Heart right ventricle (tissue), 16 donors: ENCODE results near the gene PNPO. TPM values are rescaled to one million over a fixed set of nuclear protein-coding genes. Genes with fewer than 3 reads are reported as not detected.

Source experiments
- ATAC-seq, 8 donors: fragments of 200-7000 bp; cut with Tn5 transposase; one replicate each; pipeline ENCODE4 v1.9.1; 2020; ENCODE audit warnings: mild to moderate bottlenecking in 8 of 8, moderate library complexity in 8 of 8, moderate number of reproducible peaks in 1 of 8
- DNase-seq, 2 donors: peaks; one replicate each; pipeline ENCODE4 v3.0.0-alpha.2; 2020
- H3K27ac ChIP-seq, 10 donors: fragments of 200-600 bp; sonication (generic) in 2 of 10; one replicate each; pipeline versions ENCODE4 v1.5.0 to v1.8.0; 2020 to 2022; ENCODE audit warnings: mild to moderate bottlenecking in 3 of 10
- H3K27me3 ChIP-seq, 7 donors: fragments of 200-600 bp; one replicate each; pipeline ENCODE4 v1.8.0; 2021 to 2022; ENCODE audit warnings: mild to moderate bottlenecking in 2 of 7
- H3K36me3 ChIP-seq, 9 donors: fragments of 200-600 bp; sonication (generic) in 1 of 9; one replicate each; pipeline versions ENCODE4 v1.5.0 to v1.8.0; 2020 to 2022; ENCODE audit warnings: mild to moderate bottlenecking in 2 of 9
- H3K4me1 ChIP-seq, 9 donors: fragments of 200-600 bp; sonication (generic) in 1 of 9; one replicate each; pipeline versions ENCODE4 v1.5.0 to v1.8.0; 2020 to 2022; ENCODE audit warnings: mild to moderate bottlenecking in 4 of 9
- H3K4me3 ChIP-seq, 10 donors: fragments of 200-600 bp; sonication (generic) in 2 of 10; one replicate each; pipeline versions ENCODE4 v1.5.0 to v1.8.0; 2020 to 2022; ENCODE audit warnings: mild to moderate bottlenecking in 7 of 10, moderate library complexity in 2 of 10
- H3K9me3 ChIP-seq, 11 donors: fragments of 200-600 bp in 10 of 11; sonication (generic) in 2 of 11; one replicate each; pipeline versions ENCODE4 v1.5.0 to v1.8.0; 2013 to 2022; ENCODE audit warnings: mild to moderate bottlenecking in 2 of 11, control low read depth in 1 of 11, moderate library complexity in 1 of 11
- WGBS, 2 donors: extraction: QIAGEN DNeasy Blood & Tissue Kit; methylation state at CpG; one replicate each; pipeline ENCODE4 v1.1.7; 2013; ENCODE audit warnings: inconsistent platforms in 1 of 2; 5-methylcytosine and 5-hydroxymethylcytosine counted together
- intact Hi-C, 10 donors: fragments of 100-400 bp; cut with DNase I; formaldehyde crosslinking; loops; one replicate each; pipeline versions ENCODE4 v1.11.1 to v1.14.2; 2022
- polyA plus RNA-seq, 2 donors: library from polyadenylated mRNA; stranded (reverse); fragments of 200-250 nt; gene quantifications; one replicate each; pipeline ENCODE4 v1.2.3, GENCODE V29; 2013
- total RNA-seq, 10 donors: library from RNA; stranded (reverse); fragmentation: NEBNext Ultra II Directional in 3 of 10; extraction: Animal tissue kit (Norgen Biotek cat#: 25700) in 3 of 10; gene quantifications; one replicate each; pipeline versions ENCODE4 v1.2.1 to v1.2.4, GENCODE V29; 2021 to 2023
- TF ChIP-seq, protein P1 (sequence below), 9 donors: fragments of 200-600 bp; sonication (generic) in 2 of 9; IDR thresholded peaks; one replicate each; pipeline versions ENCODE4 v1.5.0 to v1.8.0; 2021 to 2022; ENCODE audit warnings: antibody characterized with exemption in 9 of 9, mild to moderate bottlenecking in 5 of 9, moderate library complexity in 1 of 9
- donor health status: Arrhythmogenic right ventricular cardiomyopathy.
- donor health status: ischemic (EF 13 %, LVEDD 7.1; RV severe dilation, severe dysfunction).
- donor health status: healthy with polysubstance abuse.
- donor health status: DM: no; HTN: yes; CAD: no.
- donor health status: DM: no; HTN: no; CAD: no.
- donor health status: ischemic (EF 25% LVEDD 6.9; RV normal size, moderate dysfunction).
- donor health status: ischemic (EF 25% LVEDD 5.7; RV mildly dilated, moderate dysfunction).
- donor health status: healthy.
- donor health status: DM: yes; HTN: yes; CAD: no.
- donor health status: Ischemic cardiomyopathy.
- donor health status: ischemic (EF 35%, LVEDD 5.7; RV mildly dilated, moderate dysfunction).
- donor health status: nonischemic (EF 11% LVEDD 7.7; RV severe dilation, severe dysfunction).
- donor health status: DM: yes; HTN: yes; CAD: no.
- donor health status: PGD.
- donor health status: ischemic (EF 29% LVEDD 5.4; RV normal size, mild dysfunction).
- donor health status: nonischemic (EF 23%, LVEDD 6.1; RV moderate dilation, normal function).

Gene PNPO
- total and polyA plus RNA-seq, 12 donors, result 9.5 to 37.0 (median 29.9) TPM

DNA sequence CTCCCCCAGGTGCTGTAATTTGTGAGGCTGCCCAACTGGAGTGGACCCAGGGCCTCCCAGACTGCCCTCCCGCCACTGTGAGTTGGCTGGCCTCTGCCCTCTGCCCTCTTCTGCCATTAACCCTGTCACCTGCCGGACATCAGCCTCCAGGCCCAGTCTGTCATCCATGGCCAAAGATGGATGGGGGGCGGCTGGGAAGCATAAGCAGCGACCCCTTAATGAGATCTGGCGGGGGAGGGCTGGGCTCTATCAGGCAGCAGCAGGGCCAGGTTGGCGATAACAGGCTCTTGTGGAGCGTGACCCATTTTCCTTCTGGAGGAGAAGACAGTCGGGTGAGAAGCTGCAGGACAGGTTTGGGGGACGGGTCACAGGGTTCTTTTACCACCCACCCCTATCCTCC lies 54.8 kb downstream of the PNPO start:
- Histone ChIP-seq H3K27ac (no peak overlapping the region), H3K36me3 (no peaks in the 10 kb centered on the region), H3K4me1 (peaks cover 0 to 25% (median 11%) of the 10 kb centered on the region in 9 donors), H3K4me3 (no peak overlapping the region), H3K9me3 (no peaks in the 10 kb centered on the region), H3K27me3 (peaks cover 0 to 9% (median 0%) of the 10 kb centered on the region in 7 donors)
- intact Hi-C loops, result no loop called here
- DNase-seq (no peak), ATAC-seq (no peak)
- WGBS, 2 donors, result 74 to 84% methylated on average over 9 of the region's 9 CpGs
- TF ChIP-seq, protein P1, sequence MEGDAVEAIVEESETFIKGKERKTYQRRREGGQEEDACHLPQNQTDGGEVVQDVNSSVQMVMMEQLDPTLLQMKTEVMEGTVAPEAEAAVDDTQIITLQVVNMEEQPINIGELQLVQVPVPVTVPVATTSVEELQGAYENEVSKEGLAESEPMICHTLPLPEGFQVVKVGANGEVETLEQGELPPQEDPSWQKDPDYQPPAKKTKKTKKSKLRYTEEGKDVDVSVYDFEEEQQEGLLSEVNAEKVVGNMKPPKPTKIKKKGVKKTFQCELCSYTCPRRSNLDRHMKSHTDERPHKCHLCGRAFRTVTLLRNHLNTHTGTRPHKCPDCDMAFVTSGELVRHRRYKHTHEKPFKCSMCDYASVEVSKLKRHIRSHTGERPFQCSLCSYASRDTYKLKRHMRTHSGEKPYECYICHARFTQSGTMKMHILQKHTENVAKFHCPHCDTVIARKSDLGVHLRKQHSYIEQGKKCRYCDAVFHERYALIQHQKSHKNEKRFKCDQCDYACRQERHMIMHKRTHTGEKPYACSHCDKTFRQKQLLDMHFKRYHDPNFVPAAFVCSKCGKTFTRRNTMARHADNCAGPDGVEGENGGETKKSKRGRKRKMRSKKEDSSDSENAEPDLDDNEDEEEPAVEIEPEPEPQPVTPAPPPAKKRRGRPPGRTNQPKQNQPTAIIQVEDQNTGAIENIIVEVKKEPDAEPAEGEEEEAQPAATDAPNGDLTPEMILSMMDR (IDR thresholded peaks at IDR 0.05), result no peak

DNA sequence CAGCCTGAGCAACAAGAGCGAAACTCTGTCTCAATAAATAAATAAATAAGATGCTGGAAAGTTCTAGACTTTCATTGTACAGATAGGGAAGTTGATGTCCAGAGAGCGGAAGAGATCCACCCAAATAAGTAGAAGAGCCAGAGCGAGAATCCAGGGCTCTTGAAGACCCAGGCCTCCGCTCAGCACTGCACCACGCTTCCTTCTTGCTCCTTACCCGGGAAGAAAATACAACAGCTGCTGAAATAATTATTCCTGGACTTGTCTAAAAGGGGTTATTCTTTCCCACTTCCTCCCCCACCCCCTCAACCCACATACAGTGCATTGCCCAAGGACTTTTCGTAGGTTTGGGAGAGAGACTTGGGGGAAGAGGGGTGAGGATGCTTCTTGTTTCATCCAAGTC lies 56.2 kb downstream of the PNPO start:
- ATAC-seq (no peak), DNase-seq (no peak)
- H3K27me3 ChIP-seq, result peaks cover 0 to 9% (median 0%) of the 10 kb centered on the region in 7 donors
- peak overlapping the region in 1 of 10 donors; percentile 31 for H3K27ac ChIP-seq
- H3K4me3 ChIP-seq, result no peak overlapping the region
- intact Hi-C loops, result no loop called here
- TF ChIP-seq, protein P1 (IDR thresholded peaks at IDR 0.05), result no peak
- no peaks in the 10 kb centered on the region for H3K9me3 ChIP-seq
- WGBS, 2 donors, result 75 to 78% methylated on average over 7 of the region's 7 CpGs
- no peaks in the 10 kb centered on the region for H3K36me3 ChIP-seq
- H3K4me1 ChIP-seq, result peaks cover 0 to 38% (median 11%) of the 10 kb centered on the region in 9 donors

DNA sequence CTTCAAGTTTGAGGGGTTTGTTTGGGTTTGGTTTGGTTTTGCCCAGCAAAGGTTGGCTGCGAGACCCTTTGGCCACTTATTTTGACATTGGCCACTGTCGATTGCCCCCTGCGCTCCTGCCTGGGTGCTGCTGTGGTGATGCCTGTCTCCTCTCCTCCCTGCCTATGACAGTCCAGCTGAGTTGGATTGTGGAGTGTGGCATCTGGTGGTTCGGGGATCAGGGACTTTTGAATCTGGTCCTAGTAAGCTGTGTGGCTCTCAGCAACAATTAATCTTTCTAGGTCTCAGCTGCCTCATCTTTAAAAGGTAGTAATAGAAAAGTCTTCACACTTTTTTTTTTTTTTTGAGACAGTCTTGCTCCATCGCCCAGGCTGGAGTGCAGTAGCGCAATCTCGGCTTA lies 56.7 kb downstream of the PNPO start:
- no peak for ATAC-seq
- Histone ChIP-seq H3K4me3 (no peak overlapping the region), H3K9me3 (no peaks in the 10 kb centered on the region), H3K27me3 (peaks cover 0 to 9% (median 0%) of the 10 kb centered on the region in 7 donors), H3K4me1 (peaks cover 0 to 43% (median 13%) of the 10 kb centered on the region in 9 donors), H3K27ac (peak overlapping the region in 1 of 10 donors; percentile 31), H3K36me3 (no peaks in the 10 kb centered on the region)
- DNase-seq, result no peak
- 95 to 96% methylated on average over 7 of the region's 7 CpGs for WGBS, 2 donors
- TF ChIP-seq, protein P1 (IDR thresholded peaks at IDR 0.05), result no peak
- intact Hi-C loops, result no loop called here

Other genes with a start within 250 kb of the PNPO start
- 10 to 100 TPM in 9 of 10 donors, 1 to 10 TPM in 1; 8.4 to 19.9 (median 12.6) TPM for gene TBKBP1, start 247.4 kb upstream of the PNPO start, total RNA-seq
- gene TBKBP1, start 247.4 kb upstream of the PNPO start, polyA plus RNA-seq, result 10 to 100 TPM in 1 of 2 donors, 1 to 10 TPM in 1; 9.9 to 27.9 TPM
- 1 to 10 TPM in 1 of 10 donors, under 1 TPM in 5, not detected in 4; 0.11 to 2.0 (median 0.29) TPM for gene TBX21, start 208.3 kb upstream of the PNPO start, total RNA-seq
- gene TBX21, start 208.3 kb upstream of the PNPO start, polyA plus RNA-seq, result under 1 TPM; 0.07 to 0.15 TPM
- 1 to 10 TPM; 2.8 to 8.7 (median 5.1) TPM for gene OSBPL7, start 119.8 kb upstream of the PNPO start, total RNA-seq
- 1 to 10 TPM; 3.1 to 9.6 TPM for gene OSBPL7, start 119.8 kb upstream of the PNPO start, polyA plus RNA-seq
- 10 to 100 TPM; 44.8 to 72.3 (median 62.9) TPM for gene MRPL10, start 110.0 kb upstream of the PNPO start, total RNA-seq
- 10 to 100 TPM; 44.2 to 63.6 TPM for gene MRPL10, start 110.0 kb upstream of the PNPO start, polyA plus RNA-seq
- under 1 TPM in 7 of 10 donors, not detected in 3; 0.14 to 0.53 (median 0.34) TPM for gene LRRC46, start 109.9 kb upstream of the PNPO start, total RNA-seq
- gene LRRC46, start 109.9 kb upstream of the PNPO start, polyA plus RNA-seq, result under 1 TPM; 0.19 to 0.95 TPM
- gene SCRN2, start 100.3 kb upstream of the PNPO start, total RNA-seq, result 10 to 100 TPM; 25.6 to 38.2 (median 34.5) TPM
- gene SCRN2, start 100.3 kb upstream of the PNPO start, polyA plus RNA-seq, result 10 to 100 TPM; 20.6 to 82.5 TPM
- under 1 TPM; 0.05 to 0.51 (median 0.20) TPM for gene SP6, start 90.4 kb upstream of the PNPO start, total RNA-seq
- gene SP6, start 90.4 kb upstream of the PNPO start, polyA plus RNA-seq, result 1 to 10 TPM in 1 of 2 donors, under 1 TPM in 1; 0.22 to 1.9 TPM
- gene SP2, start 45.3 kb upstream of the PNPO start, total RNA-seq, result 10 to 100 TPM; 13.0 to 18.3 (median 15.9) TPM
- gene SP2, start 45.3 kb upstream of the PNPO start, polyA plus RNA-seq, result 1 to 10 TPM; 4.3 to 8.0 TPM
- gene PRR15L, start 16.3 kb downstream of the PNPO start, total RNA-seq, result not detected
- not detected for gene PRR15L, start 16.3 kb downstream of the PNPO start, polyA plus RNA-seq
- gene CDK5RAP3, start 29.5 kb downstream of the PNPO start, total RNA-seq, result 10 to 100 TPM; 44.0 to 71.2 (median 62.3) TPM
- gene CDK5RAP3, start 29.5 kb downstream of the PNPO start, polyA plus RNA-seq, result 100 to 1,000 TPM in 1 of 2 donors, 10 to 100 TPM in 1; 69.9 to 143 TPM
- gene COPZ2, start 96.2 kb downstream of the PNPO start, total RNA-seq, result 10 to 100 TPM; 45.3 to 67.3 (median 60.7) TPM
- 10 to 100 TPM; 17.5 to 54.1 TPM for gene COPZ2, start 96.2 kb downstream of the PNPO start, polyA plus RNA-seq
- 1,000 to 10,000 TPM in 1 of 10 donors, 100 to 1,000 TPM in 9; 443 to 1,033 (median 704) TPM for gene NFE2L1, start 106.8 kb downstream of the PNPO start, total RNA-seq
- 100 to 1,000 TPM; 108 to 251 TPM for gene NFE2L1, start 106.8 kb downstream of the PNPO start, polyA plus RNA-seq
- 10 to 100 TPM; 30.3 to 40.8 (median 35.9) TPM for gene CBX1, start 159.9 kb downstream of the PNPO start, total RNA-seq
- gene CBX1, start 159.9 kb downstream of the PNPO start, polyA plus RNA-seq, result 10 to 100 TPM; 19.8 to 38.8 TPM
- 10 to 100 TPM in 9 of 10 donors, 1 to 10 TPM in 1; 7.2 to 17.0 (median 12.3) TPM for gene SNX11, start 166.2 kb downstream of the PNPO start, total RNA-seq
- gene SNX11, start 166.2 kb downstream of the PNPO start, polyA plus RNA-seq, result 10 to 100 TPM in 1 of 2 donors, 1 to 10 TPM in 1; 7.1 to 17.1 TPM